ENCODE results near the gene IFT81.

DNA sequence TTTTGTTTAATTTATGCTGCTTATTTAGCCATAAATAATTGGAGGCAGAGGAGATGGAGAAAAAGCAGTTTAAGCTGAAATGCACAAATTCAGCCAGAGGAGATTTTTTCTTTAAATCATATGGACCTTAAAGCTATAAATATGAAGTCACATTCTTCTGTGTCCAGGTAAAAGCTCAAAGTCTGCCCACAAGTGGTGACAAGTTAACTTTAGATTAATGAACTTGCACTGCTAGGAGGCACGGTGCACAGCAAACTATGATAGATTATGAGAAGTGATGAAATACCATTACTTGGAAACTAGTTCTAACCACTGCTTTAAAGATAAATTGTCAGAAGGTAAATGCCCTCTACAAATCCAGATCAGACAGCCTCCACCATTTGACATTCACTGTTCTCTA lies 69.0 kb downstream of the IFT81 start:
- TF ChIP-seq, protein P1, sequence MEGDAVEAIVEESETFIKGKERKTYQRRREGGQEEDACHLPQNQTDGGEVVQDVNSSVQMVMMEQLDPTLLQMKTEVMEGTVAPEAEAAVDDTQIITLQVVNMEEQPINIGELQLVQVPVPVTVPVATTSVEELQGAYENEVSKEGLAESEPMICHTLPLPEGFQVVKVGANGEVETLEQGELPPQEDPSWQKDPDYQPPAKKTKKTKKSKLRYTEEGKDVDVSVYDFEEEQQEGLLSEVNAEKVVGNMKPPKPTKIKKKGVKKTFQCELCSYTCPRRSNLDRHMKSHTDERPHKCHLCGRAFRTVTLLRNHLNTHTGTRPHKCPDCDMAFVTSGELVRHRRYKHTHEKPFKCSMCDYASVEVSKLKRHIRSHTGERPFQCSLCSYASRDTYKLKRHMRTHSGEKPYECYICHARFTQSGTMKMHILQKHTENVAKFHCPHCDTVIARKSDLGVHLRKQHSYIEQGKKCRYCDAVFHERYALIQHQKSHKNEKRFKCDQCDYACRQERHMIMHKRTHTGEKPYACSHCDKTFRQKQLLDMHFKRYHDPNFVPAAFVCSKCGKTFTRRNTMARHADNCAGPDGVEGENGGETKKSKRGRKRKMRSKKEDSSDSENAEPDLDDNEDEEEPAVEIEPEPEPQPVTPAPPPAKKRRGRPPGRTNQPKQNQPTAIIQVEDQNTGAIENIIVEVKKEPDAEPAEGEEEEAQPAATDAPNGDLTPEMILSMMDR (IDR thresholded peaks at IDR 0.05; ENCODE audit: insufficient read depth, low read length, poor library complexity, severe bottlenecking), result no peak
- TF ChIP-seq EZH2phosphoT487 (conservative IDR thresholded peaks at IDR 0.05; ENCODE audit: low read length), result no peak
